ENCODE results near the gene ANKDD1B. TPM values are rescaled to one million over a fixed set of nuclear protein-coding genes. Genes with fewer than 3 reads are reported as not detected.

ANKDD1B gene
- total and polyA plus RNA-seq, 2 of the 13 experiments (the other 11 are each of a cell fraction or from before 2014, with no cell fraction given) = 0.12 to 0.27 TPM

- H3K36me3 ChIP-seq (replicated peaks in 1 of 2; ENCODE audit: control insufficient read depth in 1 of 2, insufficient read depth in 2 of 2, low read length in 2 of 2) = 0 out of 5 replicates have a peak, but pooled peaks cover 0 to 2% of the 10 kb centered on the region in 2 experiments
- in situ Hi-C loops (cut with HindIII; ENCODE audit: extremely low pct_ligation_motif_present, low pct_unique_long_range_greater_than_20kb) (no loop called here), intact Hi-C loops (cut with micrococcal nuclease; ENCODE audit: unreplicated experiment) (no loop called here)
- H3K9ac ChIP-seq (ENCODE audit: insufficient read depth, low read depth, low read length) = no peak overlapping the region
- DNase-seq (ENCODE audit: low spot score) (no peak), FAIRE-seq (no peak), ATAC-seq (peak; percentile 47)
- H3K27me3 ChIP-seq (ENCODE audit: control insufficient read depth in 1 of 2, insufficient read depth in 2 of 2, low read length in 2 of 2) = no peaks in the 10 kb centered on the region
- TF ChIP-seq ZNF549 (CRISPR knock-in tag; IDR thresholded peaks at IDR 0.05) (no peak), JARID2 (CRISPR knock-in tag; IDR thresholded peaks at IDR 0.05; ENCODE audit: insufficient replicate concordance) (no peak), ZFYVE20 (CRISPR knock-in tag; IDR thresholded peaks at IDR 0.05; ENCODE audit: borderline replicate concordance, low read depth) (no peak), ZNF816 (CRISPR knock-in tag; IDR thresholded peaks at IDR 0.05; ENCODE audit: borderline replicate concordance) (no peak)
- no peak overlapping the region for H3K27ac ChIP-seq (ENCODE audit: extremely low read length, insufficient read depth, low read length)
- no peaks in the 10 kb centered on the region for H3K79me2 ChIP-seq (ENCODE audit: insufficient read depth, low read length)
- POLR2A ChIA-PET = interaction anchor here (0.9 to 1.4 kb wide), 2 partner anchors 49 to 294 kb away, joined by 3 to 4 read pairs; partner anchors contain the start of gene POC5
- H3K4me1 ChIP-seq (ENCODE audit: insufficient read depth, low read length) = peaks cover 19% of the 10 kb centered on the region
- no peak overlapping the region for H2AFZ ChIP-seq (ENCODE audit: low read length)
- peak overlapping the region; percentile 90 for H3K4me2 ChIP-seq (ENCODE audit: low read depth, low read length)
- H4K20me1 ChIP-seq (ENCODE audit: insufficient read depth, low read length) = no peaks in the 10 kb centered on the region
- BruUV-seq (replicated peaks) = no TSS peak
- 42% methylated on average over 2 of the region's 2 CpGs for WGBS (ENCODE audit: low lambda C conversion rate)
- peak overlapping the region in 1 of 3 experiments; percentile 62; a peak in 2 of 6 replicates for H3K4me3 ChIP-seq (replicated peaks in 1 of 3; ENCODE audit: insufficient read depth in 1 of 3, low read depth in 2 of 3, low read length in 3 of 3)
- H3K9me3 ChIP-seq (ENCODE audit: low read length) = no peaks in the 10 kb centered on the region
- CTCF ChIA-PET (ENCODE audit: low intra/inter-chr PET ratio, low total read pairs) = no interaction called here
These were observed 57.2 kb downstream of the ANKDD1B start for GRCh38 chr5:75668445-75668844.

- in situ Hi-C loops (cut with HindIII; ENCODE audit: extremely low pct_ligation_motif_present, low pct_unique_long_range_greater_than_20kb) = no loop called here
- H3K4me2 ChIP-seq (ENCODE audit: low read depth, low read length) = peak overlapping the region; percentile 90
- H2AFZ ChIP-seq (ENCODE audit: low read length) = peak overlapping the region; percentile 87
- H3K9ac ChIP-seq (ENCODE audit: insufficient read depth, low read depth, low read length) = peak overlapping the region; percentile 38
- peaks cover 19% of the 10 kb centered on the region for H3K4me1 ChIP-seq (ENCODE audit: insufficient read depth, low read length)
- intact Hi-C loops (cut with micrococcal nuclease; ENCODE audit: unreplicated experiment) = no loop called here
- 0 out of 5 replicates have a peak, but pooled peaks cover 0 to 2% of the 10 kb centered on the region in 2 experiments for H3K36me3 ChIP-seq (replicated peaks in 1 of 2; ENCODE audit: control insufficient read depth in 1 of 2, insufficient read depth in 2 of 2, low read length in 2 of 2)
- peak; percentile 49 for FAIRE-seq
- POLR2A ChIA-PET = interaction anchor here (0.9 to 1.4 kb wide), 3 partner anchors 48 to 295 kb away, joined by 3 to 4 read pairs (median 4); partner anchors contain the start of gene POC5
- peak overlapping the region; percentile 32 to 62 (median 59); a peak in 5 of 6 replicates for H3K4me3 ChIP-seq (replicated peaks in 1 of 3; ENCODE audit: insufficient read depth in 1 of 3, low read depth in 2 of 3, low read length in 3 of 3)
- ATAC-seq = peak; percentile 92
- no peaks in the 10 kb centered on the region for H4K20me1 ChIP-seq (ENCODE audit: insufficient read depth, low read length)
- H3K27me3 ChIP-seq (ENCODE audit: control insufficient read depth in 1 of 2, insufficient read depth in 2 of 2, low read length in 2 of 2) = no peaks in the 10 kb centered on the region
- CTCF ChIA-PET (ENCODE audit: low intra/inter-chr PET ratio, low total read pairs) = no interaction called here
- peak; percentile 39 for DNase-seq (ENCODE audit: low spot score)
- WGBS (ENCODE audit: low lambda C conversion rate) = 2% methylated on average over 10 of the region's 10 CpGs
- no peak overlapping the region for H3K27ac ChIP-seq (ENCODE audit: extremely low read length, insufficient read depth, low read length)
- no peaks in the 10 kb centered on the region for H3K9me3 ChIP-seq (ENCODE audit: low read length)
- BruUV-seq (replicated peaks) = no TSS peak
- H3K79me2 ChIP-seq (ENCODE audit: insufficient read depth, low read length) = no peaks in the 10 kb centered on the region
- TF ChIP-seq FOXP1 (IDR thresholded peaks at IDR 0.05) (no peak), FOXP1 (CRISPR knock-in tag; IDR thresholded peaks at IDR 0.05) (peak; percentile 66), HINFP (CRISPR knock-in tag; IDR thresholded peaks at IDR 0.05; ENCODE audit: low read depth) (no peak), TBX2 (CRISPR knock-in tag; IDR thresholded peaks at IDR 0.05; ENCODE audit: borderline replicate concordance) (peak; percentile 23; the same call in 1 of the 2 replicates), KDM2A (CRISPR knock-in tag; IDR thresholded peaks at IDR 0.05; ENCODE audit: borderline replicate concordance, low read depth) (0 out of 2 replicates have a peak, but pooled peaks have one; percentile 23), ZFP41 (CRISPR knock-in tag; IDR thresholded peaks at IDR 0.05; ENCODE audit: borderline replicate concordance) (no peak), SMC3 (IDR thresholded peaks at IDR 0.05; ENCODE audit: low read length) (no peak), POLR2AphosphoS5 (IDR thresholded peaks at IDR 0.05; ENCODE audit: low read depth, low read length) (no peak), NFIB (CRISPR knock-in tag; IDR thresholded peaks at IDR 0.05; ENCODE audit: borderline replicate concordance) (no peak), ZFP36 (IDR thresholded peaks at IDR 0.05; ENCODE audit: borderline replicate concordance, low read depth, low read length, partially characterized antibody) (no peak), POLR2G (IDR thresholded peaks at IDR 0.05; ENCODE audit: low read depth, low read length) (peak; percentile 37; the same call in 1 of the 2 replicates), RAD51 (IDR thresholded peaks at IDR 0.05; ENCODE audit: borderline replicate concordance) (no peak), STAG1 (CRISPR knock-in tag; IDR thresholded peaks at IDR 0.05) (no peak), ZNF644 (CRISPR knock-in tag; IDR thresholded peaks at IDR 0.05; ENCODE audit: low read depth) (no peak), FOXM1 (CRISPR knock-in tag; IDR thresholded peaks at IDR 0.05) (no peak)
These were observed 57.9 kb downstream of the ANKDD1B start for GRCh38 chr5:75668977-75669689.
